WTC11 (cell line): ENCODE results near the gene DRAXIN.

Source experiments
- E2F5 ChIP-seq: sonication (generic); formaldehyde crosslinking; IDR thresholded peaks from 2 replicates; pipeline ENCODE4 v1.8.1; 2022; ENCODE audit warnings: mild to moderate bottlenecking, moderate library complexity, missing genetic modification reagents
- TEAD4 ChIP-seq: sonication (generic); formaldehyde crosslinking; IDR thresholded peaks from 2 replicates; pipeline ENCODE4 v1.8.0; 2022; ENCODE audit warnings: mild to moderate bottlenecking, missing genetic modification reagents
- TF ChIP-seq, protein P1 (sequence below): fragments of 200-600 bp; IDR thresholded peaks from 2 replicates; pipeline ENCODE4 v1.8.0; 2022; ENCODE audit warnings: antibody characterized with exemption

- TF ChIP-seq E2F5 = no peak
- TF ChIP-seq TEAD4 (CRISPR knock-in tag) = no peak
- TF ChIP-seq, protein P1, sequence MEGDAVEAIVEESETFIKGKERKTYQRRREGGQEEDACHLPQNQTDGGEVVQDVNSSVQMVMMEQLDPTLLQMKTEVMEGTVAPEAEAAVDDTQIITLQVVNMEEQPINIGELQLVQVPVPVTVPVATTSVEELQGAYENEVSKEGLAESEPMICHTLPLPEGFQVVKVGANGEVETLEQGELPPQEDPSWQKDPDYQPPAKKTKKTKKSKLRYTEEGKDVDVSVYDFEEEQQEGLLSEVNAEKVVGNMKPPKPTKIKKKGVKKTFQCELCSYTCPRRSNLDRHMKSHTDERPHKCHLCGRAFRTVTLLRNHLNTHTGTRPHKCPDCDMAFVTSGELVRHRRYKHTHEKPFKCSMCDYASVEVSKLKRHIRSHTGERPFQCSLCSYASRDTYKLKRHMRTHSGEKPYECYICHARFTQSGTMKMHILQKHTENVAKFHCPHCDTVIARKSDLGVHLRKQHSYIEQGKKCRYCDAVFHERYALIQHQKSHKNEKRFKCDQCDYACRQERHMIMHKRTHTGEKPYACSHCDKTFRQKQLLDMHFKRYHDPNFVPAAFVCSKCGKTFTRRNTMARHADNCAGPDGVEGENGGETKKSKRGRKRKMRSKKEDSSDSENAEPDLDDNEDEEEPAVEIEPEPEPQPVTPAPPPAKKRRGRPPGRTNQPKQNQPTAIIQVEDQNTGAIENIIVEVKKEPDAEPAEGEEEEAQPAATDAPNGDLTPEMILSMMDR = no peak
Measured at GRCh38 chr1:11704691-11705475, 13.4 kb downstream of the DRAXIN start.
